B cell (primary cell): ENCODE data around the gene IPMK.

ENCODE experiments used
- CTCF ChIP-seq: fragments of 200-600 bp; IDR thresholded peaks from one replicate; pipeline ENCODE4 v1.8.0; 2022; ENCODE audit warnings: antibody characterized with exemption, mild to moderate bottlenecking
- EZH2 ChIP-seq: IDR thresholded peaks from 2 replicates; pipeline ENCODE4 v1.6.1; 2012; ENCODE audit warnings: borderline replicate concordance, low read depth, mild to moderate bottlenecking, moderate library complexity, low read length; ENCODE audit not compliant: insufficient read depth, poor library complexity, severe bottlenecking

- TF ChIP-seq CTCF (no peak), EZH2 (no peak)
These were observed 42.0 kb downstream of the IPMK start for GRCh38 chr10:58225654-58226053.
